ENCODE measurements around the gene FER.
"Not testable (repeated sequence)": the region's sequence is repeated elsewhere in the genome, so short reads cannot be mapped to it uniquely, and the experiment has no call there.

Gene FER

DNA sequence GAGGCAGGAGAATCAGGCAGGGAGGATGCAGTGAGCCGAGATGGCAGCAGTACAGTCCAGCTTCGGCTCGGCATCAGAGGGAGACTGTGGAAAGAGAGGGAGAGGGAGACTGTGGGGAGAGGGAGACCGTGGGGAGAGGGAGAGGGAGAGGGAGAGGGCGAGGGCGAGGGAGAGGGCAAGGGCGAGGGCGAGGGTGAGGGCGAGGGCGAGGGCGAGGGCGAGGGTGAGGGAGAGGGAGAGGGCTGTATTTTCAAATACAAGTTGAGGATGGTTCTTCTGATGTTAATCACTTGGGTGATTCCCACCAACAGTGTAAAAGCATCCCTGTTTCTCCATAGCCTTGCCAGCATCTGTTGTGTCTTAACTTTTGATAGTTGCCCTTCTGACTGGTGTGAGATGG is 245.7 kb downstream of the FER start:
- H2BK120ac ChIP-seq (ENCODE audit: low read depth, low read length); H3K27ac ChIP-seq (ENCODE audit: low read length, poor library complexity, severe bottlenecking); DNase-seq; H2AFZ ChIP-seq (ENCODE audit: low read depth, low read length); H2BK12ac ChIP-seq (ENCODE audit: low read length in 2 of 2); H4K8ac ChIP-seq (ENCODE audit: low read length); H3K18ac ChIP-seq (ENCODE audit: low read depth in 1 of 2, low read length in 2 of 2); H3K27me3 ChIP-seq (ENCODE audit: control insufficient read depth in 1 of 2, insufficient read depth in 1 of 2, low read length in 2 of 2); H4K91ac ChIP-seq (ENCODE audit: low read length); H3K4me3 ChIP-seq (ENCODE audit: insufficient read depth in 1 of 2, low read depth in 1 of 2, low read length in 2 of 2); H2BK15ac ChIP-seq (ENCODE audit: low read depth, poor library complexity, severe bottlenecking); H3K4ac ChIP-seq (ENCODE audit: low read depth in 1 of 2, low read length in 2 of 2); H3K4me2 ChIP-seq (ENCODE audit: low read length, poor library complexity, severe bottlenecking); H3K4me1 ChIP-seq (ENCODE audit: control insufficient read depth, insufficient read depth, low read depth, low read length); H3K23ac ChIP-seq (ENCODE audit: low read length in 2 of 2); H3K36me3 ChIP-seq (ENCODE audit: control insufficient read depth in 1 of 2, insufficient read depth in 2 of 2, low read depth in 1 of 2, low read length in 2 of 2); H2AK5ac ChIP-seq (ENCODE audit: low read length, severe bottlenecking); H2BK5ac ChIP-seq (ENCODE audit: low read depth, low read length, poor library complexity, severe bottlenecking); H3K79me1 ChIP-seq (replicated peaks; ENCODE audit: low read length, poor library complexity, severe bottlenecking); H3K14ac ChIP-seq (ENCODE audit: low read length in 2 of 2); H3K9ac ChIP-seq (ENCODE audit: low read length): not testable (repeated sequence)
- H3K9me3 ChIP-seq (ENCODE audit: control insufficient read depth, low read length): peaks cover 11% of the 10 kb centered on the region
- 97% methylated on average over 12 of the region's 12 CpGs for WGBS

DNA sequence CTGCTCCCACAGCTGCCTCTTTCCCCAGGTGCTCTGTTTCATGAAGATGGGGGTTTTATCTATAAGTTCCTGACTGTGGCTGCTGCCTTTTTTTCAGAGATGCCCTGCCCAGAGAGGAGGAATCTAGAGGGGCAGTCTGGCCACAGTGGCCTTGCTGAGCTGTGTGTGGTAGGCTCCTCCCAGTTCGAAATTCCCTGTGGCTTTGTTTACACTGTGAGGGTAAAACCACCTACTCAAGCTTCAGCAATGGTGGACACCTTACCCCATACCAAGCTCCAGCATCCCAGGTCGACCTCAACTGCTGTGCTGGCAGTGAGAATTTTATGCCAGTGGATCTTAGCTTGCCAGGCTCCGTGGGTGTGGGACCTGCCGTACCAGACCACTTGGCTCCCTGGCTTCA is 250.0 kb downstream of the FER start:
- Histone ChIP-seq H3K36me3 (ENCODE audit: control insufficient read depth in 1 of 2, insufficient read depth in 2 of 2, low read depth in 1 of 2, low read length in 2 of 2) (peaks cover 0 to 9% of the 10 kb centered on the region in 2 experiments), H2AK5ac (ENCODE audit: low read length, severe bottlenecking) (no peak overlapping the region), H4K8ac (ENCODE audit: low read length) (no peak overlapping the region), H3K9ac (ENCODE audit: low read length) (no peak overlapping the region), H2AFZ (ENCODE audit: low read depth, low read length) (no peak overlapping the region), H3K4me3 (ENCODE audit: insufficient read depth in 1 of 2, low read depth in 1 of 2, low read length in 2 of 2) (no peak overlapping the region), H3K23ac (ENCODE audit: low read length in 2 of 2) (no peak overlapping the region), H4K91ac (ENCODE audit: low read length) (no peak overlapping the region), H3K14ac (ENCODE audit: low read length in 2 of 2) (no peak overlapping the region), H3K4me2 (ENCODE audit: low read length, poor library complexity, severe bottlenecking) (no peak overlapping the region), H2BK120ac (ENCODE audit: low read depth, low read length) (no peak overlapping the region), H2BK5ac (ENCODE audit: low read depth, low read length, poor library complexity, severe bottlenecking) (no peak overlapping the region), H3K4me1 (ENCODE audit: control insufficient read depth, insufficient read depth, low read depth, low read length) (no peaks in the 10 kb centered on the region), H3K27me3 (ENCODE audit: control insufficient read depth in 1 of 2, insufficient read depth in 1 of 2, low read length in 2 of 2) (no peaks in the 10 kb centered on the region), H3K27ac (ENCODE audit: low read length, poor library complexity, severe bottlenecking) (no peak overlapping the region), H3K4ac (ENCODE audit: low read depth in 1 of 2, low read length in 2 of 2) (no peak overlapping the region), H3K9me3 (ENCODE audit: control insufficient read depth, low read length) (peaks cover 11% of the 10 kb centered on the region), H3K18ac (ENCODE audit: low read depth in 1 of 2, low read length in 2 of 2) (no peak overlapping the region), H2BK12ac (ENCODE audit: low read length in 2 of 2) (no peak overlapping the region), H2BK15ac (ENCODE audit: low read depth, poor library complexity, severe bottlenecking) (no peak overlapping the region), H3K79me1 (replicated peaks; ENCODE audit: low read length, poor library complexity, severe bottlenecking) (peaks cover 4% of the 10 kb centered on the region)
- DNase-seq: no peak
- 91% methylated on average over 4 of the region's 4 CpGs for WGBS

DNA sequence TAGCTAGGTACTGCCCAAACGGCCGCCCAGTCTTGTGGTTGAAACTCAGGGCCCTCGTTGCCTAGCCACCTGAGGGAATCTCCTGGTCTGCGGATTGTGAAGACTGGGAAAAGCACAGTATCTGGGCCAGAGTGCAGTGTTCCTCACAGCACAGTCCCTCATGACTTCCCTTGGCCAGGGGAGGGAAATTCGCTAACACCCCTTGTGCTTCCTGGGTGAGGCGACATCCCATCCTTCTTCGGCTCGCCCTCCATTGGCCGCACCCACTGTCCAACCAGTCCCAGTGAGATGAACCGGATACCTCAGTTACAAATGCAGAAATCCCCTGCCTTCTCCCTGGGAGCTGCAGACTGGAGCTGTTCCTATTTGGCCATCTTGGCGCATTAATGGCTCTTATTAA is 250.5 kb downstream of the FER start:
- H3K27me3 ChIP-seq (ENCODE audit: control insufficient read depth in 1 of 2, insufficient read depth in 1 of 2, low read length in 2 of 2): no peaks in the 10 kb centered on the region
- peak overlapping the region; percentile 12 for H4K8ac ChIP-seq (ENCODE audit: low read length)
- no peak overlapping the region for H2BK12ac ChIP-seq (ENCODE audit: low read length in 2 of 2)
- no peak overlapping the region for H3K23ac ChIP-seq (ENCODE audit: low read length in 2 of 2)
- no peak overlapping the region for H3K4me3 ChIP-seq (ENCODE audit: insufficient read depth in 1 of 2, low read depth in 1 of 2, low read length in 2 of 2)
- H3K9ac ChIP-seq (ENCODE audit: low read length): no peak overlapping the region
- no peak overlapping the region for H2BK15ac ChIP-seq (ENCODE audit: low read depth, poor library complexity, severe bottlenecking)
- WGBS: 98% methylated on average over 11 of the region's 11 CpGs
- no peaks in the 10 kb centered on the region for H3K4me1 ChIP-seq (ENCODE audit: control insufficient read depth, insufficient read depth, low read depth, low read length)
- H3K4me2 ChIP-seq (ENCODE audit: low read length, poor library complexity, severe bottlenecking): no peak overlapping the region
- no peak overlapping the region for H3K18ac ChIP-seq (ENCODE audit: low read depth in 1 of 2, low read length in 2 of 2)
- H4K91ac ChIP-seq (ENCODE audit: low read length): no peak overlapping the region
- H3K36me3 ChIP-seq (ENCODE audit: control insufficient read depth in 1 of 2, insufficient read depth in 2 of 2, low read depth in 1 of 2, low read length in 2 of 2): peaks cover 0 to 9% of the 10 kb centered on the region in 2 experiments
- DNase-seq: no peak
- H3K27ac ChIP-seq (ENCODE audit: low read length, poor library complexity, severe bottlenecking): no peak overlapping the region
- no peak overlapping the region for H3K4ac ChIP-seq (ENCODE audit: low read depth in 1 of 2, low read length in 2 of 2)
- H3K79me1 ChIP-seq (replicated peaks; ENCODE audit: low read length, poor library complexity, severe bottlenecking): peaks cover 4% of the 10 kb centered on the region
- no peak overlapping the region for H2BK120ac ChIP-seq (ENCODE audit: low read depth, low read length)
- H2AK5ac ChIP-seq (ENCODE audit: low read length, severe bottlenecking): no peak overlapping the region
- no peak overlapping the region for H3K14ac ChIP-seq (ENCODE audit: low read length in 2 of 2)
- H2BK5ac ChIP-seq (ENCODE audit: low read depth, low read length, poor library complexity, severe bottlenecking): no peak overlapping the region
- H3K9me3 ChIP-seq (ENCODE audit: control insufficient read depth, low read length): peaks cover 11% of the 10 kb centered on the region
- no peak overlapping the region for H2AFZ ChIP-seq (ENCODE audit: low read depth, low read length)

DNA sequence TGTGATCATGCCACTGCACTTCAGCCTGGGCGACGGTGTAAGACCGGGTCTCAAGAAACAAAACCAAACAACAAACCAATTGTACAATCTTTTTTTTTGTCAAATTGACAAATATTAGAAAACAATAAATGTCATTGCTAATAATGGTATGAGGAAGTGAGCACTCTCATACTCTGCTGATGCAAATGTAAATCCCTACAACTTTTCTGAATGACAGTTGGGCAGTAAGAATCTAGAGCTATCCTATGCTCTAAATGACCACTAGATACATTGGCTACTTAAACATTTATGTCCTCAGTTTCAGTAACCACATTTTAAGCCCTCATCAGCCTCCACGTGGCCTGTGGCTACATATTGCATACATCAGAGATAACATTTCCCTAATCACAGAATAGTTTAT is 256.2 kb downstream of the FER start:
- H3K79me1 ChIP-seq (replicated peaks; ENCODE audit: low read length, poor library complexity, severe bottlenecking): no peaks in the 10 kb centered on the region
- H3K4me1 ChIP-seq (ENCODE audit: control insufficient read depth, insufficient read depth, low read depth, low read length): no peaks in the 10 kb centered on the region
- no peak overlapping the region for H3K27ac ChIP-seq (ENCODE audit: low read length, poor library complexity, severe bottlenecking)
- H2AK5ac ChIP-seq (ENCODE audit: low read length, severe bottlenecking): no peak overlapping the region
- no peak overlapping the region for H2BK5ac ChIP-seq (ENCODE audit: low read depth, low read length, poor library complexity, severe bottlenecking)
- H3K4me2 ChIP-seq (ENCODE audit: low read length, poor library complexity, severe bottlenecking): no peak overlapping the region
- H4K91ac ChIP-seq (ENCODE audit: low read length): no peak overlapping the region
- H2BK120ac ChIP-seq (ENCODE audit: low read depth, low read length): no peak overlapping the region
- H3K4me3 ChIP-seq (ENCODE audit: insufficient read depth in 1 of 2, low read depth in 1 of 2, low read length in 2 of 2): no peak overlapping the region
- H3K9ac ChIP-seq (ENCODE audit: low read length): no peak overlapping the region
- no peaks in the 10 kb centered on the region for H3K36me3 ChIP-seq (ENCODE audit: control insufficient read depth in 1 of 2, insufficient read depth in 2 of 2, low read depth in 1 of 2, low read length in 2 of 2)
- 92% methylated on average over 1 of the region's 4 CpGs for WGBS
- no peak overlapping the region for H3K4ac ChIP-seq (ENCODE audit: low read depth in 1 of 2, low read length in 2 of 2)
- H2BK12ac ChIP-seq (ENCODE audit: low read length in 2 of 2): no peak overlapping the region
- DNase-seq: no peak
- H2AFZ ChIP-seq (ENCODE audit: low read depth, low read length): no peak overlapping the region
- H3K18ac ChIP-seq (ENCODE audit: low read depth in 1 of 2, low read length in 2 of 2): no peak overlapping the region
- H3K14ac ChIP-seq (ENCODE audit: low read length in 2 of 2): no peak overlapping the region
- H3K27me3 ChIP-seq (ENCODE audit: control insufficient read depth in 1 of 2, insufficient read depth in 1 of 2, low read length in 2 of 2): no peaks in the 10 kb centered on the region
- no peak overlapping the region for H3K23ac ChIP-seq (ENCODE audit: low read length in 2 of 2)
- no peak overlapping the region for H4K8ac ChIP-seq (ENCODE audit: low read length)
- no peak overlapping the region for H2BK15ac ChIP-seq (ENCODE audit: low read depth, poor library complexity, severe bottlenecking)
- H3K9me3 ChIP-seq (ENCODE audit: control insufficient read depth, low read length): no peaks in the 10 kb centered on the region

Measured in mesenchymal stem cell (in vitro differentiated cells and primary cell).